ENCODE data around the gene ADAD1. TPM values are rescaled to one million over a fixed set of nuclear protein-coding genes. Genes with fewer than 3 reads are reported as not detected.

The ADAD1 gene
- total and polyA plus RNA-seq, 10 donors, result not detected

DNA sequence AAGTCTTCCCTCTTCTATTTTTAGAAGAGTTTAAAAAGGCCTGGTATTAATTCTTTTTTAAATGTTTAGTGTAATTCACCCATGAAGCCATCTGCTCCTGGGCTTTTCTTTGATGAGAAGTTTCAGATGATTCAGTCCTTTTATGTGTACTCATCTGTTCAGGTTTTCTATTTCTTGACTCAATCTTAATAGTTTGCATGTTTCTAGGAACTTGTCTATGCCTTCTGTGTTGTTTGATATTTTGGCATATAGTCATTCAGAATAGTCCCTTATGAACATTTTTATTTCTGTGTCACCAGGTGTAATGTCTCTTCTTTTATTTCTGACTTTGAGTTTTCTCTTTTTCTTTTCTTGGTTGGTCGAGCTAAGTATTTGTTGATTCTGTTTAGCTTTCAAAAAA is 97.9 kb downstream of the ADAD1 start:
- intact Hi-C loops (cut with DNase I; ENCODE audit: low total_unique reads), result no loop called here
- WGBS, 5 donors, result 71 to 83% (median 78%) methylated on average over 1 of the region's 1 CpG

More for the DNA sequence above, 97.9 kb downstream of the ADAD1 start:
- H3K36me3 ChIP-seq, result no peaks in the 10 kb centered on the region
- TF ChIP-seq POLR2AphosphoS5 (IDR thresholded peaks at IDR 0.05) (no peak), CTCF (IDR thresholded peaks at IDR 0.05 in 8 of 11, conservative IDR thresholded peaks at IDR 0.05 in 3 of 11) (no peak), POLR2A (IDR thresholded peaks at IDR 0.05) (no peak)
- no peaks in the 10 kb centered on the region for H3K27me3 ChIP-seq (replicated peaks in 1 of 7)
- no peak overlapping the region for H3K4me3 ChIP-seq
- no peak for DNase-seq
- H3K4me1 ChIP-seq, result no peaks in the 10 kb centered on the region
- peaks cover 0 to 5% (median 0%) of the 10 kb centered on the region in 8 donors for H3K9me3 ChIP-seq
- no peak overlapping the region for H3K27ac ChIP-seq

Other genes with a start within 250 kb of the ADAD1 start
- gene BLTP1, start 226.7 kb upstream of the ADAD1 start, total RNA-seq, result 100 to 1,000 TPM in 4 of 7 donors, 10 to 100 TPM in 3; 72.7 to 202 (median 104) TPM
- 10 to 100 TPM; 15.4 to 24.0 (median 15.4) TPM for gene BLTP1, start 226.7 kb upstream of the ADAD1 start, polyA plus RNA-seq
- gene IL2, start 77.7 kb downstream of the ADAD1 start, total RNA-seq, result under 1 TPM in 1 of 7 donors, not detected in 6; 0.27 TPM
- under 1 TPM in 2 of 3 donors, not detected in 1; 0.24 to 0.32 TPM for gene IL2, start 77.7 kb downstream of the ADAD1 start, polyA plus RNA-seq
- gene IL21, start 242.1 kb downstream of the ADAD1 start, total RNA-seq, result under 1 TPM in 2 of 7 donors, not detected in 5; 0.20 TPM
- under 1 TPM; 0.09 to 0.10 (median 0.09) TPM for gene IL21, start 242.1 kb downstream of the ADAD1 start, polyA plus RNA-seq

Measured in spleen (tissue), 11 donors.